Ecto neural progenitor cell (in vitro differentiated cells): Measurements from ENCODE around the gene GPSM3.

Source experiments
- DNase-seq: peaks from one replicate; pipeline ENCODE4 v3.0.0-alpha.2; 2018; ENCODE audit warnings: low spot score

Gene GPSM3

DNA sequence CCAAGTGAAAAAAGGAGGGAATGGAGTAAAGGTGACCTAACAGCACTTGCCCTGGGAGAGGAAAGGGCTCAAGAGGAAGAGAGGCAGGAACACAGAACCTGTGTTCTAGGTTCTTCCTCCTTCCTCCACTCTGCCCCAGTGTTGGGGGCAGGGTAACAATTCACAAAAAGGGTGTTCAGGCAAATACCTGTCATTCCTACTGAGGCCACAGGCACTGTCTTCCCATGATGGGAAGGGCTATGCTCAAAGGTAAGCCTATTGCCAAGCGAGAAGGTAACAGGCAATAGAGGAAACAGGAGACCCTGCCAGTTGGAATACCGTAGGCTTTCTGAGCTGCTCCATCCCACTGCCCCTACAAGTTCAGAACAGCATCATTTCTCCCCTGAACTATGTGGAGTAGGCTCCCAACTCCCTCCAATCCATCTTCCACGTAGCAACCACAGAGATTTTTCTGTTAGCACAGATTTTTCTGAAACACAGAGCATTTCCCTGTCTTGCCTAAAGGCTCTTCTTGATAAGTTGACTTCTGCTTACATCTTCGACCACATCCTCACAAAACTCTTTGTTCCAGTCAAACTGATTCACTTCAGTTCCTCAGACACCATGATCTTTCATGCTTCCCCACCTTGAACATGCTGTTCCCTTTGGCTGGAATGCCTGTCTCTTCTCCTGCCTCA lies 19.3 kb downstream of the GPSM3 start:
- DNase-seq: no peak

- no peak for DNase-seq
These were observed 21.2 kb downstream of the GPSM3 start for GRCh38 chr6:32171234-32171633.

DNA sequence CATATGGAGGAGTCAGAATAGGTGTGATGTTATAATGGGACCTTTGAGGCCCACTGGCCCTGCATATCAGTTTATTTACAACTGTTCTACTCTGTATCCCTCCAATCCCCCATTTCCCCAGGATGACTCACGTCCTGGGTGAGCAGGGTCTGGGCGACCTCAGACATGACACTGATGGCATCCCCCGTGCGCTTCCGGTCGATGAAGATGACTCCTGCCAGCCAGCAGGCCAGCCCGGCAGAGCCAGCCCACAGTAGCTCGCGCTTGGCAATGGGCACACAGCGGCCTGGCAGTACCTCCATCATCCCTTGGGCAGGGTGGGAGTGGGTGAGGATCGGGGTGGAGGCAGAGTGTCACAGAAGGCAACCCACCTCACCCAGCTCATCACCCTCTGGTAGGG lies 22.1 kb downstream of the GPSM3 start:
- DNase-seq: no peak

- peak; percentile 38 for DNase-seq
These were observed 23.4 kb downstream of the GPSM3 start for GRCh38 chr6:32168807-32169591.

- no peak for DNase-seq
These were observed 24.1 kb downstream of the GPSM3 start for GRCh38 chr6:32168350-32168749.

DNA sequence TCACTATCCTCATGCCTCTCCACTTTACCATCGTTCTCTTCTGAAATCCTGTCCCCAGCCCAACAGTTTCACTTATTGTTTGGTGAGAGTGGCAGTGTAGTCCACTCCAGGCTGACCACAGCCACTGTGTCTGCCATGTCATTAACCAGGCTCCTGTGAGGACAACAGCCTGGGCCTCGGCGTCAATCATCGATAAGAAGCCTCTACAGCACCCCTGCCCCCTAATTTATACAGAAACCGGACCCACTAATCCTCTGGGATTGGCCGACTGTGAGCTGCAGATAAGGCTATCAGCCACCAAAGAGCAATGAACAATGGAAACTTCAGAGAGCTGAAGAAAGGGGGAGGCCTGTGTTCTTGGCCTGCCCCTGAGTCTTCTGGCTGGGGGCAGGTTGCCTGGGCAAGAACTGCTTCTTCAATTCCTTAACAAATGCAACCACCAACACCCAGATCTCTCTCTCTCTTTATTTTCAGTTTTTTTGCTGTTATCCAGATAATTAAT lies 24.6 kb downstream of the GPSM3 start:
- peak; percentile 57 for DNase-seq

DNA sequence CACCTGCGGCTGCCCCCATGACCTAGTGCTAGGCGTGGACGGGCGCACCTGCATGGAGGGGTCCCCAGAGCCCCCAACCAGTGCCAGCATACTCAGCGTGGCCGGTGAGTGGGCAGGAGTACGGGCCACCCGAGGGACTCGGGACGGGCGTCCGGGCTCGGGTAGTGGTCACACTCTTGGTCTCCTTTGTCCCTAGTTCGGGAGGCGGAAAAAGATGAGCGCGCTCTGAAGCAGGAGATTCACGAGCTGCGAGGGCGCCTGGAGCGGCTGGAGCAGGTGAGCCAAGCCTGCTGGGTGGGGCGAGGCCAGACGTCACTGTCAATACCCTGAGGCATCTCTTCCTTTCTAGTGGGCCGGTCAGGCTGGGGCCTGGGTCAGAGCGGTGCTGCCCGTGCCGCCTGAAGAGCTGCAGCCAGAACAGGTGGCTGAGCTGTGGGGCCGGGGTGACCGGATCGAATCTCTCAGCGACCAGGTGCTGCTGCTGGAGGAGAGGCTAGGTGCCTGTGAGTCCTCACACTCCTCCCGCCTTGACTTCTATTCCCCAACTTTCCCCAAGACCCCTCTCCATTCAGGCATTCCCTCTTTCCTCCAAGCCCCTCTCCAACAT lies 25.2 kb downstream of the GPSM3 start:
- no peak for DNase-seq

DNA sequence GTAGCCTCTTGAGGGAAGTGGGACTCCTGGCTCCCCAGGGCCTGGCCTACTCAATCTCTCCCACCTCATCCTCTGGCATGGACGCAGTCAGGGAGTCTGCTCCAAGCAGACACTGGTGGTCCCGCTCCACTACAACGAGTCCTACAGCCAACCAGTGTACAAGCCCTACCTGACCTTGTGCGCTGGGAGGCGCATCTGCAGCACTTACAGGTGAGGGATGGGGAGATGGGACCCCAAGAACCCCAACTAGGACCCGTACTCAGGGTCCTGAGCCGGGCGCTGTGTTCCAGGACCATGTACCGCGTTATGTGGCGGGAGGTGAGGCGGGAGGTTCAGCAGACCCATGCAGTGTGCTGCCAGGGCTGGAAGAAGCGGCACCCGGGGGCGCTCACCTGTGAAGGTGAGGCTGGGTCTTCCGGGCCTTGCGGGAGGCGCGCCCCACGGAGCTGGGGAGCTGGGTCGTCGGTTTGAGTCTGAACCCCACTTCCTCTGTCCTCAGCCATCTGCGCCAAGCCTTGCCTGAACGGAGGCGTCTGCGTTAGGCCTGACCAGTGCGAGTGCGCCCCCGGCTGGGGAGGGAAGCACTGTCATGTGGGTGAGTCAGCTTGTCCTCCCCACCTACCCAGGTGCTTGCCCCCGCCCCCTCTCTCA lies 25.9 kb downstream of the GPSM3 start:
- DNase-seq: no peak

- DNase-seq: no peak
These were observed 28.1 kb downstream of the GPSM3 start, which contains the start of gene EGFL8 for GRCh38 chr6:32164295-32164694. TSS of gene EGFL8 (plus strand) at chr6:32164595. CDS start at chr6:32166166, 1,571 bp downstream.

GRCh38 chr6:32163559-32164258 lies 28.7 kb downstream of the GPSM3 start:
- DNase-seq: no peak

DNA sequence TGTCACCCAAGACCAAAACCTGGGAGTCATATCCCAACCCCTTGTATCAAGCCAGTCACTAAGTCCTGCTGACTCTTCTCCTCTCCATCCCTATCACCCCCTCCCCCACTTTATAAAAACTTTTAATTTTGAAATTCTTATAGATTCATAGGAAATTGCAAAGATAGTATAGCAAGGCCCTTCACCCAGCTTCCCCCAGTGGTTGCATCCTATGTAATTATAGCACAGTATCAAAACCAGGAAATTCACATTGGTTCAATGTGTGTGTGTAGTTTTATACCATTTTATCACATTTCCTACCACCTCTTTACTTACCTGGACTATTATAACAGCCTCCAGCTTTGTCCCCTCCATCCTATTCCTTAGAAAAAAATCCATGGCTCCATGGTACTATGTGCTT lies 34.4 kb downstream of the GPSM3 start:
- no peak for DNase-seq

DNA sequence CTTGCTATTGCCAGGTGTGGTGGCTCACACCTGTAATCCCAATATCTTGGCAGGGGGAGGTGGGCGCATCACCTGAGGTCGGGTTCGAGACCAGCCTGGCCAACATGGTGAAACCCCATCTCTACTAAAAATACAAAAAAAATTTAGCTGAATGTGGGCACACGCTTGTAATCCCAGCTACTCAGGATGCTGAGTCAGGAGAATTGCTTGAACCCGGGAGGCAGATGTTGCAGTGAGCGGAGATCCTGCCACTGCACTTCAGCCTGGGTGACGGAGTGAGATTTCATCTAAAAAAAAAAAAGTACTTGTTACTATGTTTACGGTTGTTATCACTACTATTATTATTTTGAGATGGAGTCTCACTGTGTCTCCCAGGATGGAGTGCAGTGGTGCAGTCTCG lies 35.6 kb downstream of the GPSM3 start:
- DNase-seq: no peak

DNA sequence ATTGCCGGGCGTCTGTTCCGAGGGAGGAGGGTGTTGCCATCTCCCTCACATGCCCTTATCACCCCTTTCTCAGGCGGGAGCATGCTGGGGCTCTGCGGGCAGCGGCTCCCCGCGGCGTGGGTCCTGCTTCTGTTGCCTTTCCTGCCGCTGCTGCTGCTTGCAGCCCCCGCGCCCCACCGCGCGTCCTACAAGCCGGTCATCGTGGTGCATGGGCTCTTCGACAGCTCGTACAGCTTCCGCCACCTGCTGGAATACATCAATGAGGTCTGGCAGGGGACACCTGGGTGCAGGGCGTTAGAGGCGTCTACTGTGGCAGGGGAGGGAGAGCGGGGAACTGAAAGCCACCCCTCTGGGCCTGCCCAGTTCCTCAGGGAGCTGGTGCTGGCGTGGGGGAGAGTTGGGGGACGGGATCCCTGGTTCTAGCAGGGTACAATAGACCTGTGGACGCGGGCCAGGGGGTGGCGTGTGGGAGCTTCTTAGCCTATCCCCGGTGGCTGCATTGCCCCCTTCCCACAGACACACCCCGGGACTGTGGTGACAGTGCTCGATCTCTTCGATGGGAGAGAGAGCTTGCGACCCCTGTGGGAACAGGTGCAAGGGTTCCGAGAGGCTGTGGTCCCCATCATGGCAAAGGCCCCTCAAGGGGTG lies 37.8 kb downstream of the GPSM3 start:
- DNase-seq: peak; percentile 74

GRCh38 chr6:32153564-32154513 lies 38.6 kb downstream of the GPSM3 start, which contains the start of gene PPT2:
TSS of gene PPT2 (plus strand) at chr6:32154141. CDS start at chr6:32154595, 454 bp downstream.
- peak; percentile 89 for DNase-seq

DNA sequence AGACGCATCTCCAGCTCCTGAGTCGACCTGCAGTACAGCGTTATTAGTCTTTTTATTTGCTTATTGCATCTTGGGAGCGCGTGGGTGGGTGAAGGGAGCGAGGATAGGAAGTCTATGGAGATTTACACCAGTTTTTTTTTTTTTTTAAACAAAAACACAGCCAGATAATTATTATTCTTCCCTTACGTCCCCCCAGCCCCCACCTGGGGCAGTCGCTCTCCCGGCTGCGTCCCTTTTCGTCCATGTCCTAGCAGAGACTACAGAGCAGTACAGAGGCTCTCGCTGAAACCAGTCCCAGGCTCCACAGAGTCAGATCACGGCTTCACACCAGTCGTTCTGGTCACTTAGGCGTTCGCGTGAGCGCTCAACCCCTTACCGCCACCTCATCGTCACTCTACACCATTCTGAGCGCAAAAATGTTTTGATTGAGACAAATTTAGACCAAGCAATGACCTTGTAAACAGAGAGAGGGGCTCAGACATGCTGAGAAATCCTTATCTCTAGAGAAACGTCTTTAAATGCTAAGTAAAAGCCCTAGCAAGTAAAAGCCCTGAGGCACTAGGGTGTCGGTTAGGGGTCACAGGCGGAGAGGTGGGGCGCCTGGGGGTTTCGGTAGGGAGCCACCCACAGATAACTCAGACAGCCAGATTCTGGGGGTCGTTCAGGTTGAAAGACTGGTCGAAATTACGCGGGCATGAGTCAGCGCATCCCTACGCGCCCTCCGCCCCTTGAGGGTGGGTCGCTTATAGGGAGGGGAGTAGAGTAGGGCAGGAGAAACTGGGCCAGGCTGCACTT lies 39.5 kb downstream of the GPSM3 start:
- DNase-seq: peak; percentile 70

DNA sequence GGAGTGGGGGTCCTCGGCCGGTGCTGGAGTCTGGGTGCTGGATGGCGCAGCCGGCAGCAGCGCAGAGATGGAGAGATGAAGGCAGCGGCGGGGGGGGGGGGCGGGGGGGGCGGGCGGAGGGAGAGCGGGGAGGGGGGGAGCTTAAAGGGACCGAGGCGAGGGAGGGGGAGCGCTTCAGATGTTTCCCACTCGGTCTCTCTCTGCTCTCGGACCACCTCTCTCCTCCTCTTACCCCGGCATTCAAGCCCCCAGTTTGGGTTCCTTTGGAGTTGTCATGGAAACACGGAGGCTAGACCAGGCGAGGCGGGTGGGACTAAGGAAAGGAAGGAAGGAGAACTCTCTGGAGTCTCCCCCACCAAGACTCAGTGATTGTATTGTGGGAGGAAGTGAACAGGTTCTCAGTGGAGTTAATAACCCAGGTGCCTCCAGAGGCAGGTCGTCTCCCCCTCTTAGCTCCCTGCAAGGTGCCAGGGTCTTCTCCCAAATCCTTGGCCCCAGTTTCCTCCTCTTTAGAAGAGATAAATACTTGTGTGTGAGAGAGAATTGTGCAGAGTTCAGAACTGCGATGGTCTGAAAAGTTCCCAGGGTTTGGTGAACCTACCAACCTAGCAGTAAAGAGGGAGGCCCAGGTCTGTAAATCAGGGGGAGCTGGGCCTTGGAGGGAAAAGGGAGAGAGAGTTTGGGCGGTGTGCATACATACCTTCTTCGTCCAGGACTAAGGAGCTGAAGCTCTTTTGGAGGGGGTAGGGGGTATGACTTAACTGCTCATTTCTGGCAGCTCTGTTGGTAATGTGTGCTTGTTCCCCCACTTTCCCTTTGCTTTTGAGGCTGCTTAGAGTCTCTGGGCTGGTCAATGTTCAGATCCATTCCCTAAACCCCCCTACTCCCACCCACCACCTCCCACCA lies 40.3 kb downstream of the GPSM3 start, which contains the start of gene PRRT1:
Gene PRRT1, minus strand, starts transcription at position 77 of the 906 bp plus-strand sequence. CDS start 112 bp downstream, outside the sequence.
- DNase-seq: peak; percentile 57

- DNase-seq: no peak
These were observed 41.1 kb downstream of the GPSM3 start for GRCh38 chr6:32151181-32151862.
